ENCODE data around the gene SLC22A3. TPM values are rescaled to one million over a fixed set of nuclear protein-coding genes. Genes with fewer than 3 reads are reported as not detected.
A peak's percentile ranks its signal among the peaks of the same experiment; 100 is the strongest.

SLC22A3 gene
- total RNA-seq, 1 donor, result 0.72 TPM

GRCh38 chr6:160331753-160332152 lies 16.4 kb upstream of the SLC22A3 start:
- no peak for TF ChIP-seq CTCF (IDR thresholded peaks at IDR 0.05; ENCODE audit: insufficient read depth, low read length)
- H3K4me3 ChIP-seq (ENCODE audit: low read depth, low read length), result no peak overlapping the region
- no peak for DNase-seq (ENCODE audit: low read depth)

GRCh38 chr6:160333101-160333500 lies 15.1 kb upstream of the SLC22A3 start:
- DNase-seq (ENCODE audit: low read depth), result no peak
- no peak for TF ChIP-seq CTCF (IDR thresholded peaks at IDR 0.05; ENCODE audit: insufficient read depth, low read length)
- H3K4me3 ChIP-seq (ENCODE audit: low read depth, low read length), result no peak overlapping the region

- TF ChIP-seq CTCF (IDR thresholded peaks at IDR 0.05; ENCODE audit: insufficient read depth, low read length), result no peak
- DNase-seq (ENCODE audit: low read depth), result no peak
- H3K4me3 ChIP-seq (ENCODE audit: low read depth, low read length), result no peak overlapping the region
These were observed 14.3 kb upstream of the SLC22A3 start for GRCh38 chr6:160333841-160334240.

- H3K4me3 ChIP-seq (ENCODE audit: low read depth, low read length), result no peak overlapping the region
- no peak for TF ChIP-seq CTCF (IDR thresholded peaks at IDR 0.05; ENCODE audit: insufficient read depth, low read length)
- DNase-seq (ENCODE audit: low read depth), result no peak
These were observed 12.0 kb upstream of the SLC22A3 start for GRCh38 chr6:160336200-160336599.

GRCh38 chr6:160337301-160337700 lies 10.9 kb upstream of the SLC22A3 start:
- DNase-seq (ENCODE audit: low read depth), result peak; percentile 25
- no peak for TF ChIP-seq CTCF (IDR thresholded peaks at IDR 0.05; ENCODE audit: insufficient read depth, low read length)
- no peak overlapping the region for H3K4me3 ChIP-seq (ENCODE audit: low read depth, low read length)

- TF ChIP-seq CTCF (IDR thresholded peaks at IDR 0.05; ENCODE audit: insufficient read depth, low read length), result no peak
- no peak for DNase-seq (ENCODE audit: low read depth)
- H3K4me3 ChIP-seq (ENCODE audit: low read depth, low read length), result no peak overlapping the region
These were observed 10.2 kb upstream of the SLC22A3 start for GRCh38 chr6:160337991-160338390.

- no peak for TF ChIP-seq CTCF (IDR thresholded peaks at IDR 0.05; ENCODE audit: insufficient read depth, low read length)
- no peak overlapping the region for H3K4me3 ChIP-seq (ENCODE audit: low read depth, low read length)
- DNase-seq (ENCODE audit: low read depth), result no peak
These were observed 5.0 kb upstream of the SLC22A3 start for GRCh38 chr6:160343144-160343543.

Measured in fibroblast of the aortic adventitia (primary cell).